CD4-positive, alpha-beta T cell treated with Interferon gamma for 1 hour (primary cell): ENCODE data around the gene BEGAIN.

Experiments
- DNase-seq: peaks from one replicate; pipeline ENCODE4 v3.0.0-alpha.2; 2020

Gene BEGAIN

DNA sequence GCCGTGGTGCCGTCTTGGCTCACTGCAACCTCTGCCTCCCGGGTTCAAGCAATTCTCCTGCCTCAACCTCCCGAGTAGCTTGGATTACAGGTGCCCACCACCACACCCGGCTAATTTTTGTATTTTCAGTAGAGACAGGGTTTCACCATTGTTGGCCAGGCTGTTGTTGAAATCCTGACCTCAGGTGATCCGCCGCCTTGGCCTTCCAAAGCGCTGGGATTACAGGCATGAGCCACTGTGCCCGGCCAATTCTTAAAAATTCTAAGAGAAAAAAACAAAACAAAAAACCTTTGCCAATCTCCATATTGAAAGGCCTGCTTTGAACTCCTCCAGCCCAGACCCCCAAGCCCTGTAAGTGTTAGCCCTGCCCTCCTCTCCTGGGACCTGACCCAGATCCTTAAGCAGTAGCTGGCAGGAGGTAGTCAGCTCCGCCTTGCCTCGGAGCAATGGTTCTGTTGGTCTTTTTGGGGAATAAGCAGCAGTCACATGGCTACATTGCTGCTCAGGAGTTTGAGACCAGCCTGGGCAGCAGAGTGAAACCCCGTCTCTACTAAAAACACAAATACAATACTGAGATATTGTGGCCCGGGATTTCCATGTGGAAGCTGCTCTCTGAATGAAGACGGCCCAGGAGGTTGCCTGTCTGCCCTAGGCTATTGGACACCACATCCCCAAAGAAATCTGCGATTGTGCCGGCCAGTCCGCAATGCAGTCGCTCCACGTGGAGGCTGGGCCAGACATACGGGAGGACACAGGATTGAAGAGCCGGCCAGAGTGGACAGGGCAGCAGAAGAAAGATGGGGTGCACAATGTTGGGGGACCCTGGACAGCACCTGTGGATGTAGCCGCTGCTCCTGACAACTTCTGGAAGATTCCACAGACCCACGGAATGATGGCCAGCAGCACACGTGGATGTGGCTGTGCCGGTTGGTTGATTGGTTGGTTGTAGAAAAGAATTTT, 28.8 kb upstream of the BEGAIN start:
- DNase-seq = no peak

DNA sequence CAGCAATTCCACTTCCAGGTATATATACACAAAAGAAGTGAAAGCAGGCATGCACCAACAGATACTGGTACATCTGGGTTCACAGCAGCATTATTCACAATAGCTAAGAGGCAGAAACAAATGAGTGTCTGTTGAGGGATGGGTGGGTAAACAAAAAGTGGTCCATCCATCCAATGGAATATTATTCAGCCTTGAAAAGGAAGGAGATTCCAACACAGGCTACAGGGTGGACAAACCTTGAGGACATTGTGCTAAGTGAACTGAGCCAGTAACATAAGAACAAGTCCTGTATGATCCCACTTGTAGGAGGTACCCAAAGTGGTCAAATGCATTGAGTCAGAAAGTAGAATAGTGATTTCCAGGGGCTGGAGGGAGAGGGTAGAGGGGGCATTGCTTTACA, 27.6 kb upstream of the BEGAIN start:
- DNase-seq = no peak

DNA sequence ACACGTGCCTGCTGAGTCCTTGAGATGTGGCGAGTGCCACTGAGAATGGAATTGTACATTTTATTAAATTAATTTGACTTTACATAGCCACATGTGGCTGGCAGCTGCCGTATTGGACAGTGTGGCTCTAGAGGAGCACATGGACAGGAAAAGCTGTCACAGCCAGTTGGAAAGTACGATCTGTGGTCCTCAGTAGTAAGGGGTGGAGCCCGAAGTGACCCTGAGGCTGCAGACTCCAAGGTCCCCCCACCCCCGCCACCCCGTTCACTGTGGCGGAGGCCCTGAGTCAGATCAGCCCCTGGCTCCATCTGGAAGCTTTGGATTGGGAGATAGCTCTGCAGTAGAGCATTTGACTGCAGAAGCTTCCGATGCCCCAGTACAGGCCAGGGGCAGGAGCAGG, 25.8 kb upstream of the BEGAIN start:
- DNase-seq = no peak

DNA sequence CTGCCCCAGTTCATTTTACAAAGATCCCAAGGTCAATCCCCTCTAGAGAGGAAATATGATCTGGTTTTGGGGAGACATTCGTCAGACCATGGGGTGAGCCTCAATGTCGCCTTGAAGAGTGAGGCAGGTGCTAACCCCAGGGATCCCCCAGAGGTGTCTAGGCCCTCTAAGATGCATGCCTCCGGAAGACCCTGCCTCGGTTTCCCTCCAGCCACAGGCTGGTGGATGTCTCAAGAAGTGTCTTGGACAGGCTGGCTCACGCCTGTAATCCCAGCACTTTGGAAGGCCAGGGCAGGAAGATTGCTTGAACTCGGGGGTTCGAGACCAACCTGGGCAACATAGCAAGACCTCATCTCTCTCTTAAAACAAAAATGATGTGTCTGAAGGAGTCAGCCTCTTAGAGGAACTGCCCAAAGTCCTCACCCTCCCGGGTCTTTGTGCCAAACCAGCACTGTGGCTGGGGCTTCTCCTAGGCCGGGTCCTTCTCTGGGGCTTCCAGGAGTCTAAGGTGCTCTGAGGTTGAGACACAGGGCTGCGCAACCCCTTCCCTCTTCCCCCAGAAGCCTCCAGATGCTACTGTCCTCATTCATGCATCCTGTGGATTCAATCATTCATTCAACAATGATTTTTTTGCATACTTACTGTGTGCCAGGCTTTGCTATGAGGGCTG, 24.7 kb upstream of the BEGAIN start:
- DNase-seq = no peak

DNA sequence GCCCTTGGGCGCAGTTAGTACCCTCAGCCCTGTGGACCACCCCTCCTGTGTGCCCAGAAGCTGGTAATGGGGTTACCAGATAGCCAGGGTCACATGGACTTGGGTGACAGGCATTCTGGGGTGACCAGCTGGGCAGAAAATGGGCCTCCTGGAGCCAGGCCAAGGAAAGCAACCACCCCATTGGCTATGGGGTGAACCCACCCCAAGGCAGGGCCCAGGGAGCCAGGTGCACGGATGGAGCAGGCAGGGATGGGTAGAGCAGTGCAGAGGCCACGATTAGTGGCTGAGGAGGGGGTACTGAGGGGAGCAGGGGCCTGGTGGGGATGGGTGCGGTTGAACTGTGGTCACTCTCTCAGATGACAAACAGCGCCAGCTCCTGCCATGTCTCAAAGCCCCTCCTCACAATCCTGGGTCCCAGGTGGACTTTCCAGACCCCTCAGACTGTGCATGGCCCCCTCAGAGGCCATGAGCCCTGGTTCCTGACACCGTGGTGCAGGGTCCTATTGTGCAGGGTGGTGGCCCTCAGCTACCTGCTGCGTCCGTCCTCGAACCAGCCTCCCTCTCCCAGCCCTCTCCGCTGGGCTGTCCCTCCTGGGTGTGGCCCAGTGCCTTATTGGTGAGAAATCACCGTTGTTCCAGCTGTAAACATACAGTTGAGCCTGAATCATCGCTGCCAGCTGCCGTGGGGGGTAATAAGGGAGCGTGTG, 23.4 kb upstream of the BEGAIN start:
- DNase-seq = no peak

DNA sequence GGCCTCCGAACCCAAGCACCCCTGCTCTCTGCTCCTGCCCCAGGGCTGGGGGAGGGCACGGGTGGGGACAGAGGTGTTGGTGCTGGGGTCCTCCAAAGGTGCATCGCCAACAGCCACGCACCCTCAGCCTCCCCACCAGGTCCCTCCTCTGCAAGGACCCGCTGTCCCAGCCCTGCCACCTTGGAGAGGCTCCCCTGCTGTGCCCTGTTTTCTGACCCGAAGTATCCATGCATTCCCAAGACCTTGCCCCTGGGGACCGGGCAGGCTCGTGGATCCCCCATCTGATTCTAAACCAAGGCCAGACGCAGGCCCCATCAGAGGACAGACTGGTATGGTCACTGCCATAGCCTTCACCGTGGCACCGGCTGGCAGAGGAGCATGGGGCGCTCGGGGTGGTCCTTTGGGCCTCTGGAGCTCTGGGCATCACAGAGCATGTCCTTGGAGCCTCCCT, 22.7 kb upstream of the BEGAIN start:
- no peak for DNase-seq

DNA sequence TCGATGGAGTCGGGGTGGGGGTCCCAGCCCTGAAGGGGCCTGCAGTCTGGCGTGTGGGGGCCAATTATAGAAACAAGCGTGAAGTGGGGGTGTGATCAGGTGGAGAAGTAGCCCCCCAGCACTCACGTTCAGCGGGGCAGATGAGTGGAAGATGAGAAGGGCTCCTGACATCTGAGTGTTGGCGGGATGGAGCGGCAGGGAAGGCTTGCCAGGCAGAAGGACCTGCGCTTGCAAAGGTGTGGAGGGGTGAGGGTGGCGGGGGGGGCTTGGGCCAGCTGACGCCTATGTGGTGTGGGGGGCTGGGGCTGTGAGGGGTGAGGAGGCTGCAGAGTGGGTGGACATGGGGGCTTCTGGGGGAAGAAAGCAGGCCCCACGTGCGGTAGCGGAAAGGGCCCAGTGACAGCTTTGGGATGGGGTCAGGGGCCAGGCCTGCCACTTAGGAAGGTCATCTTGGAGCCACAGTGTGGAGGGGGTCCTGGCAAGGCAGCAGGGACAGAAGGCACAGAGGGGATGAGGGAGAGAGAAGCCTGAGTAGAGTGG, 22.2 kb upstream of the BEGAIN start:
- no peak for DNase-seq

DNA sequence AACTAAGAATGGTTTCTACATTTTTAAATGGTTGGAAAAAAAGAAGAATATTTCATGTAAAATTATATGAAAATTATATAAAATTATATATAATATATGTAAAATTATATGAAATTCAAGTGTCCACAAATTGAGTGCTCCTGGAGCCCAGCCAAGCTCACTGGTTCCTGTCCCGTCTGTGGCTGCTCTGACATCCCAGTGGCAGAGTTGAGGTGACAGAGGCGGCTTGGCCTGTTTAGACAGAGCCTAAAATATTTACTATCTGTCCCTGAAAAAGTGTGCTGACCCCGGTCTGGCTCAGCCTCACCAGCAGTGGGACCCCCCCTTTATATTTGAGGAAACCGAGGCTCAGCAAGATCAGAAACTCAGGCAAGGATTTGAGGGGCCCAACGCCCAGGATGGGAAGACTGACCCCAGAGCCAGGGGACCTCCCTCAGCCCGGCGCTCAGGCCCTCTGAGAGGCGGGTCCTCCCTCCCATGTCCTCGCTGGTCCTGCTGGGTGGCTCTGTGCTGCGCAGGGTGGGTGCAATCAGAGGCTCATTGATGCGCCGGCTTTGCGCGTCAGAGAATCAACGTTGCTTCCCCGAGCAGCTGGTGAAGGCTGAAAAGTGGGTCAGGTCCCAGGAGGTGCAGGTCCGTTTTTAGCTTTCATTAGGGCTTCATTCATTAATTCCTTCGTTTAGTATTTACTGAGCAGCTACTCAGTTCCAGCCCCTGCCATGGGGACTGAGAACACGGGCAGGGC, 21.5 kb upstream of the BEGAIN start:
- no peak for DNase-seq

DNA sequence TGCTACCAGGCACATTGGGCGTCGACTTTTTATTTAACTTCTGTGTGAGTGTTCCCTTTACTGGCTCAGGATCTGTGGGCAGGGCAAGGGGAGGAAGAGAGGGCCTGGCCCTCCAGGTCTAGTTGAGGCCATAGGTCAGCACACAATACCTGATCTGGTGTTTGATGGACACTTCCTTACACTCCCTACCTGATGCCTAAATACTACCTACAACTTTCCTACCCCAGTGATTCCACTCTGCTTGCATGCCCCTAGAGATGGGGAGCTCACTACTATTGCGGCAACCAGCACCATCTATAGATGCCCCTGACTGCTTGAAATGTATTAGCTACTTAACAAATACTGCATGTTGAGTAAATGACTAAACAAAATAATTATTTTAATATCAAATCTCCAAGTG, 20.8 kb upstream of the BEGAIN start:
- no peak for DNase-seq

DNA sequence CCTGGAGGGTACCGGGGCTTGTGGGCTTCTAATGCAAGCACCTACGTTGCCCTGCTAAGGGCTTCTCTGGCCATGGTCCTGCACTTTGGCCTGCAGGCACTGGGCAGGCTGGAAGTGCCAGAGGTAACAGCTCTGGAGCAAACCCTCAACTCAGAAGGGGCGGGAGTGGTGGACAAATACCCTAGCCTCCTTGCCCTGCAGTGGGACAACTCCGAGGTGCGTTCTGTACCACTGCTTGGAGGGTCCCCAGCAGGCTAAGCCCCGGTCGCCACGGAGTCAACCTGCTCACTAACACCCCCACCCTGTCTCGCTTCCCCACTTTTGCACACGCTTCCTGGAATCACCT, 20.4 kb upstream of the BEGAIN start:
- no peak for DNase-seq

DNA sequence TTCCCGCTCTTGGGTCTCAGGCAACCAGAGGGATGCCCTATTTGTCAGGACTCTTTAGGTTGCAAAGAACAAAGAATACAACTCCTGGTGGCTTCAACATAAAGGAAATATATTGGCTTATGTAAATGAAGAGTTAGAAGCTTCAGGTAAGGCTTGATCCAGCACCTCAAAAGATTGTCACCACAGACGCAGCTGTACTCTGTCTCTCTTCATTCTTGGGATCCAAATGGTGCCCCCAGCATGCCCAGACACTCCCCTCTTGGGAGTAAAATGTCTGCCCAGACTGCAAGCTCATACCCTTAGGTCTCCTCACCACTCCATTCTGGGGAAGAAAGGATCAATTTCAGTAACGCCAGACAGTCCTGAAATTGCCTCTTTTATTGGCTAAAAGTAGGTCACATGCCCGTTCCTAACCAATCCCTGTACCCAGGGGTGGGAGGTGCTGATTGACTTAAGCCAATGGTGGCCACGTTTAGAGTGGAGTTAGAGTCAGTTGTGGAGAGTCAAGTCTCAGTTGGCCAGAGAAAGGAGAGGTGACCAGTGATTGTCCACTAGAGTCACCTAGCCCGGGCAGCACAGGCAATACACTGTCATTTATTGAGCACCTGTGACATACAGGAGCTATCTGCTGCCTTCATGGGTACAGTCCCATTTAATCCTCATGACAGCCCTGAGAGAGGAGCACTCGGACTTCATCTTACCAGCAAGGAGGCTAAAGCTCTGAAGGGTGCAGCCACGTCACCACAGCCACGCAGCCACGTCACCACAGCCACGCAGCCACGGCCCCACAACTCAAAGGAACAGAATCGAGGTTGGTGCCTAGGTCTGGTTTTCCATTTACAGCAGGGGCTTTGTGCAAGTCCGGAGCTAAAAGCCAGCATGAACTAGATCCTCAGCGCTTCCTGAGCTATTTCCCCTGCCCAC, 19.7 kb upstream of the BEGAIN start:
- no peak for DNase-seq

DNA sequence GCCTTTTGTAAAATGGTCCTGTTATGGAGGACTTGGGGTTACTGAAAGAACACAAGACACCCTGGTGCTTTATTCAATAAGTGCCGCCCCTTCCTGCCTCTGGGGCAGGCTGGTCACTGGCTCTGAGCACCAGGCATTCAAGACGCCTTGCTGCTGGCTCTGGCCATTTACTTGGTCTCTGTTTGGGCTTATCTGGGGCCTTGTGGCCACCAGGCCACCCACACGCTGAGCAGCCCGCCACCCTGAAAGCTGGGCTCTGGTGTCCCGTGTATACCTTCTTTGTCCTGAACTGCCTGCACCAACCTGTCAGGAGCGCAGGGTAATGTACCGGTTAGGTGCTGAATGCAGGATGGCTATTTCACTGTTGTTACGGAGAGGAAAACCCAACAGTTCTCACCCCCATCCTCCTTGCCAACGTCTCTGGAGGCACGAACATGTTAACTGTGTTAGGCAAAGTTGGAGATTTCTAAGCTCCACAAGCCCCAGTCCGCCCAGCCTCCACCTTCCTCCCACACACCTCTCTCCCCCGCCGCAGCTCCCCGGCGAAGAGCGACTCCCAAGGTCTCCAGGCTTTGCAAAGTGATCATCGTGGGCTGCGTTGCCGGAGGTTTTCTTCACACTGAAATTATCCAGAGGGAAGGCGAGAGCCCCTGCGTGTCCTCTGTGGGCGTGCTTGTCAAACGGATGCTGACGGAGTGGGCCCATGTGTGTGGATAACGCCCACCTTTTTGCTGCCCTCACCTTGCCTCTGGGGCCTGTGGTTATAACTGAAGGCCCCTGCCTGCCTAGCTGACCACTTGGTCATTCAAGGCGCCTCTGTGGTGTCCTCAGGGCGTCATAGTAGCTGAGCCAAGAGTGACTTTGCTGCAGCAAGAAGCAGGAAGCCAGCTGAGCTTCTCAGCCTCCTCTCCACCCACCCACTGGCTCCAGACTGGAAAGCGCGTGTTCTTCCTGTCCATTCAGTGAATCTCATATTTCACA, 18.8 kb upstream of the BEGAIN start:
- DNase-seq = no peak

DNA sequence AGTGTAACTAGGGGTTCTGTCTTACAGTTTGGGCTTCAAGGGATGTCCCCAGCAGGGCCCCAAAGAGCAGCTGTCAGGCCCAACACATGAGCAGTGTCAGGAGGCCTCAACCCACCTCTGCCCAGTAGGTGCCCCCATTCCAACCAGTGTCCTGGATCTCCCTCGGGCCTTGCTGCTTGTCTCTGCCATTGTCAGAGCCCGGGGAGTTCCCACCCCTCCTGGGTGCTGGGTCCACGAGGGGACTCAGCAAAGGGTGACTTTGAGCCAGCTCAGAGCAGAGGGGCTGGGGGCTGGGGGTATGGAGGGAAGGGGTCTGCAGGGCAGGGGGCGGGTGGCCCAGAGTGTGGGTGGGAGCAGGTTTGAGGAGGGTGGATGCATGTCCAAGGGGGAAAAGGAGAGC, 18.0 kb upstream of the BEGAIN start:
- DNase-seq = no peak

DNA sequence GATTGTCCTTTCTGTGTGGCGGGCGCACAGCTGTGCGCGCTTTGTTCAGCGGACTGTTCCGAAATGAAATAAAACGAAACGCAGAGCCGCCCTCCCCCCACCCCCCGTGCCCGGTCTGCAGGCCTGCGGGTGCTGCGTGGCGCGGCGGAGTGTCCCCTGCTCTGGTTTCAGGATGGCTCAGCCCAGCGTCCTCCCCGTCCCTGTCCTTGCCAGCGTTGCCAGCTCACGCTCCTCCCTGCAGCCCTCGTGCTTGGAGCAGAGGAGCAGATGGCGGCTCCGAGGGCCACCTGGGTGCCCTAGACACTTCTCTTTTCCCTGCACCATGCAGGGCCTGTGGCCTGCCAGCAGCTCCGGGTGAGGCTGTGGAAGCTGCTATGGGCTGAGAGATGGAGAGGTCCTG, 17.5 kb upstream of the BEGAIN start:
- DNase-seq = no peak

DNA sequence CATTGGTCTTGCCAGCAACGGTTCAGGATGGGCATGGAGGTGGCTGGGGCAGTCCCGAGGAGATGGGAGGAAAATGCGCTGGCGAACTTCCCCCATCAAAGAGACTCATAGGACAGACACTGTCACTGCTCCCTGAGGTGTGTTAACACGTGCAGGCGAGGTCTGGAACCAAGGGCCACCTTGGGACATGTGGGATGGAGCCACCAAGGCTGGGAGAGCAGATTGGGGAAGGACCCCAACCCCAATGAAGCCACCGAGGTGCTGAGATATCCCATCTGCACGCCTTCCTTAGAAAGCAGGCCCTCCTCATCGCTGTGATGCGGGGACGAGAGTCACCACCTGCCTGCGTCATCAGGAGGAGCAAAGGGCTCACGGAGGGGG, 16.9 kb upstream of the BEGAIN start:
- DNase-seq = no peak

DNA sequence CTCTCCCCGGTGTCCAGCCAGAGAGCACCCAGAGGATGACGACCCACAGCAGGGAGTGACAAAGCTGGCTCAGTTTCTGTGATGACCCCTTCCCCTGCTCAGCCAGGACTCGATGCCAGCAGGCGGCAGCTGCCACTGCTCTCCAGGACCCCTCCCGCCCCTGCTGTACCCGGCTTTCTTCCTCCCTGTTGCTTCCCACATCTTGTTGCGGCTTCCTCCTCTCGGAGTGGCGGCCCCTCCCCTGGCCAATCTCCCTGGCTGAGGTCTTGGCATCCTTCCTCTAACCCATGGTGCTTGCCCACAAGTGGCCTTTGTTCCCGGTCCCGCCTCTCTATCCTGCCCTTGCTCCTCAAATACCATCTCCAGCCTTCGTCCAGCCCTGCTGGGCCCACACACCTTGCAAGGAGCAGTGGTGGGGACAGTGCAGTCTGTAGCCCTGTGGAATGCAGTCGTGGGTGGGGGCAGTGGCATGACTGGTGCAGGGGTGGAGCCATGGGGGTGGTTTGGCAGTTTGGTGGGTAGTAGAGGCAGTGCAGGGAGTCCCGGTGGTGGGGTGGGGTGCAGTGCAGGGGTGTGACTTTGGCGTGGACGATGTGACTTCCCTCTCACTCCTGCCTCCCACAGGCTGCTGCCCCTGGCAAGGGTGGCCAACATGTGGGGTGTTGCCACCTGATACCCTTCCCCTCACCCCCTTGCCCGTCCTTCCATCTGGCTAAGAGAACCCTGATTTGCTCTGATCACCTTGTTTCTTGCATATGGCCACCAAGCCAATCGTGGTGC, 16.3 kb upstream of the BEGAIN start:
- no peak for DNase-seq

DNA sequence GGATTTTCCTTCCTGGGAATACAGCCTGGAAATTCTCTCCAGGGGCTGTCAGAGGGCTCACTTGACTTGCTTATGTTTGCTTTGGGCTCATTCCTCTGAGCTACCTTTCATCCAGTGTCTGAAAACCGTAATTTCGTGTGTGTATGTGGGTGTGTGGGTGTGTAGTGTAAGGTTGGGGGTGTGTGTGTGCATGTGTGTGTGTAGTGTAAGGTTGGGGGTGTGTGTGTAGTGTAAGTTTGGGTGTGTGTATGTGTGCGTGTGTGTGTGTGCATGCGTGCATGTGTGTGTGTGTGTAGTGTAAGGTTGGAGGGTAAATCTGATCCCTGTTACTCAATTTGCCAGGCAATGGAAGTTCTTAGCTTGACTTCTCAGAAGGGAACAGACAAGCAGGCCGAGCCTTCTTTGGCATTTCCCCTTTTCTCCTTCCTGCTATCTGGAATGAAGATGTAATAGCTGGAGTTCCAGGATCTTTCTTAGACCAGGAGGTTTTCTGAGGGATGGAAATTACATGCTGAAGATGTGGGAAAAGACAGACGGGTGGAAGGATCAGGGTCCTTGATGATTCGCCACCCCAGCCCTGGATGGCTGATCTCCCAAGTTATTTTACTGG, 15.5 kb upstream of the BEGAIN start:
- DNase-seq = no peak

DNA sequence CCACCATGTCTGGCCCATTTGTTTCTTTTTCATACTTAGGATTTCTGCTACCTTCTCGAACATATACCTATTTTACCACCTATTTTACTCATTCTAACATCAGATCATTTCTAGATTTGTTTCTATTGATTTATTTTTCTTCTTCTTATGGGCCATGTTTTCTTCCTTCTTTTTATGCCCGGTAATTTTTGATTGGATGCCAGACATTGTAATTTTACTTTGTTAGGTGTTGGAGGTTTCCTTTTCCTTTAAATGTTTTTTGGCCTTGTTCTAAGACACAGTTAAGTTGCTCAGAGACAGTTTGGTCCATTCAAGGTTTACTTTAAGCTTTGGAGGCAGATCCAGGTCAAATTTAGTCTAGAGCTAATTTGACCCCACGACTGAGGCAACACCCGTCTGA, 14.7 kb upstream of the BEGAIN start:
- DNase-seq = no peak

DNA sequence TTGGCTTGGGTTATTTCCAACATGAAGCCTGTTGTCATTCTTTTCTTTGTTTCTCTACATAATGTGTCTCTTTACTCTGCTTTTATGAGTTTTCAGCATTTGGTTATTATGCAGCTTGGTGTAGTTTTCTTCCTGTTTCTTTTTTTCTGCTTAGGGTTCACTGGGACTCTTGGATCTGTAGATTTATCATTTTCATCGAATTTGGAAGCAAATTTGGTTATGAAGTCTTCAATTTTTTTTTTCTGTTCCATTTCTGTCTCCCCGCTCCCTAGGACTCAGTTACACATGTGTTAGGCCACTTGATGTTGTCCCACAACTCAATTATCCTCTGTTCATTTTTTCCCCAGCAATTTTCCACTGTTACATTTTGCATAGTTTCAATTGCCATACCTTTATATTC, 13.8 kb upstream of the BEGAIN start:
- no peak for DNase-seq
